Cardiac fibroblast (primary cell): ENCODE results near the gene TNIK.

Source experiments
- DNase-seq, 2 donors: peaks; one replicate each; pipeline versions ENCODE4 v3.0.0 to v3.0.0-alpha.2; 2010; ENCODE audit warnings: low read depth in 2 of 2
- H3K4me3 ChIP-seq, 2 donors: replicated peaks in 1 of 2; 1 replicate in 1 of 2; 2 replicates in 1 of 2; pipeline ENCODE4 v1.5.1; 2011; ENCODE audit warnings: low read depth in 2 of 2, low read length in 2 of 2, mild to moderate bottlenecking in 2 of 2, moderate library complexity in 1 of 2
- CTCF ChIP-seq: IDR thresholded peaks from one replicate; pipeline ENCODE4 v1.5.1; 2011; ENCODE audit warnings: low read depth, mild to moderate bottlenecking, low read length, inconsistent platforms

TNIK gene

GRCh38 chr3:171065732-171066131 is 394.5 kb downstream of the TNIK start:
- no peak for DNase-seq
- H3K4me3 ChIP-seq = no peak overlapping the region
- no peak for TF ChIP-seq CTCF

GRCh38 chr3:171064461-171064860 is 395.7 kb downstream of the TNIK start:
- no peak for TF ChIP-seq CTCF
- H3K4me3 ChIP-seq = no peak overlapping the region
- no peak for DNase-seq

- no peak for TF ChIP-seq CTCF
Observed at GRCh38 chr3:171061749-171062148, 398.5 kb downstream of the TNIK start.

GRCh38 chr3:171059978-171060377 is 400.2 kb downstream of the TNIK start:
- no peak for DNase-seq
- H3K4me3 ChIP-seq = no peak overlapping the region
- TF ChIP-seq CTCF = no peak

More at GRCh38 chr3:171061749-171062148, 398.5 kb downstream of the TNIK start:
- no peak overlapping the region for H3K4me3 ChIP-seq
- no peak for DNase-seq

GRCh38 chr3:171058873-171059603 is 401.2 kb downstream of the TNIK start:
- no peak overlapping the region for H3K4me3 ChIP-seq
- no peak for DNase-seq
- no peak for TF ChIP-seq CTCF

GRCh38 chr3:171058058-171058457 is 402.1 kb downstream of the TNIK start:
- H3K4me3 ChIP-seq = no peak overlapping the region
- peak; percentile 72 to 85 for DNase-seq
- TF ChIP-seq CTCF = no peak

- no peak overlapping the region for H3K4me3 ChIP-seq
- DNase-seq = no peak
- TF ChIP-seq CTCF = no peak
Observed at GRCh38 chr3:171057072-171057471, 403.1 kb downstream of the TNIK start.
